ENCODE measurements around the gene BSPRY.
A peak's percentile ranks its signal among the peaks of the same experiment; 100 is the strongest.
"Not testable (repeated sequence)": the region's sequence is repeated elsewhere in the genome, so short reads cannot be mapped to it uniquely, and the experiment has no call there.

Gene BSPRY

DNA sequence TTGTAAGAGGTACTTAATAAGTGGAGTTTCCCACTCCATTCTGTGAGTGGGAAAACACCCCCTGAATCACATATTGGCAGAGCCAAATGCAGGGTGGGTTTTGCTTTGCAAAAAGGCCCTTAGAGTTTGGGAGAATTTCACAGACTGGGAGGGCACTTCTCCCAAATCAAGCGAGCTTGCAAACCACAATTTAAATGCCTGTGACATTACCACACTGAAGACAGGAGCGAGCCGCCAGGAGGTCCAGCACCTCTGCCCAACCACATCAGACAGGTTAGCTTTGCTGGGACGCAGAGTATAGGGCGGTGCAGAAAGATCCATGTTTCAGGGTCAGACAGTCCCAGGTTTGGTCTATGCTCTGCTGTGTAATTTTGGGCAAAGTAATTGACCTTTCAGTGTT lies 49.5 kb downstream of the BSPRY start:
- DNase-seq, result no peak

DNA sequence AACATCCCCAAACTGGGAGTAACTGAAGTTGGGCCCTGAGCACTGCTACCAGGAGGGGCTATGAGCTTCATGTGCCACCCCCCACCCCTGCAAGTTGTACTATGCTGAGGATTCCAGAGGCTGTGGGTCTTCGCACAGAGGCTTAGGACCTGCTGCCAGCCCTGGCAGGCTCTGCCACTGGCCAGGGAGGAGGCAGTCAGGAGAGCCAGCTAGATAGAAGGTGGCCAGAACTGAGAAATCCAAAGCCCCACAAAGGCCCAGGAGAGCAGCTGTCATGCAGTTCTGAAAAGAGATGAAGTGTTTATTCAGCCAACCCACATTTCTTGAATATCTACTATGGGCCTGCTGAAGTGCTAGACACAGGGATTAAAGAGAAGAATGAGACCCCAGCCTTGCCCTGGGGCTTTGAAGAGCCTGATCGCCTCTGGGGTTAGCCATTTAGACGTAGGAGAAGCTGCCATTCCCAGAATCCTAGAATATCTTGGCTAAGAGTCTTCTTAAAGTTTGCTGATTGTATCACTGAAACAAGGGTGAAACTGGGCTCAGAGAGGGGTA lies 50.4 kb downstream of the BSPRY start:
- no peak for DNase-seq

DNA sequence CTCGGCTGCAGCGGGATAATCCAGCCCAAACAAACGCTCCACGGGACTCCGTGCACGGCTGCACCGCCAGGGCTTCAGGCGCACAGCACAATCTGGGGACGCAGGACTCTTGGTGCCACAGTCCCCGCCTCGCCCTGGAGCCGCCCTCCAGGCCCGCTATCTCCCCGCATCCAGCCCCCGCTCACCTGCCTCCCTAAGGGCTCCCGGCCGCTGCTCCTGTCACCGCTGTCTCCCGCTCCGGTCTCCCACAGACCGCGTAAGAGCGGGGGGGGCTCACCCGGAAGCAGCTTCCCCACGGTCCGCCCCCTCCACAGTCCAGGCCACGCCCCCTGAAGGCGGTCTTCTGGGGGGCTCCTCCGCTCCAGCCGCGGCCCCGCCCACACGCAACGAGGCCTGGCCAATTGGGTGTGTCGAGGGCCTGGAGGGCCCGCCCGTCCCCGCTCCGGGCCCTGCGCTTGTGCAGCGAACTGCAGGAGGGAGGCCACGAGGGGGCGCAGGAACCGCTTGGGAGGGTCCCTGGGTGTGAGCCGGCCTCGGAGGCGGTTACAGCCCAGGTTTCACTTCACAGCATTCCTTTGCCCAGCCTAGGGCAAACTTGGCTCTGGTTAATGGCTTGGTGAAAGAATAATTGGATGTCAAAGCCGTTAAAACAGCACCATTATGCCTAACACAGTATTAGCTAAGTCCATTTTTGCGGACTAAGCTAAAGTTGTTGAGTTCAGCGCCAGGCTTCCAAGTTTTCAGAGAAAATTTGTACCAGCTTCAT lies 51.9 kb downstream of the BSPRY start, which contains the start of gene ALAD:
ALAD (minus strand) TSS at position 258 of the 766 bp plus-strand sequence. CDS start 7,725 bp downstream, outside the sequence.
- DNase-seq, result peak; percentile 98

DNA sequence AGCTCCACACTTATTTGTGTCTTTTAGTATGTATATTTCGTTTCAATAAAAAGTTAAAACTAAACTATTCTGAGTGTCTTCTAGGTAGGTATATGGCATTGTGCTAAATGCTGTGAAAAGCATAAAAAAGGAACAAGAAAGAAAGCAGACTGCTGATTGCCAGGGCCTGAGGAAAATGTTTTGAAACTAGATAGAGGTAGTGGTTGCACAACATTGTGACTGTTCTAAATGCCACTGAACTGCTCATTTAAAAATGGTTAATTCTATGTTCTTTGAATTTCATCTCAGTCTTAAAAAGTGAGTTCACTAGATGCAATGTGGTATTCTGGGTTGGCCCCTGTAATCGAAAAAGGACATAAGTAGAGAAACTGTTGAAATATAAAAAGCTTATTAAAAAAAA lies 54.3 kb downstream of the BSPRY start:
- no peak for DNase-seq

DNA sequence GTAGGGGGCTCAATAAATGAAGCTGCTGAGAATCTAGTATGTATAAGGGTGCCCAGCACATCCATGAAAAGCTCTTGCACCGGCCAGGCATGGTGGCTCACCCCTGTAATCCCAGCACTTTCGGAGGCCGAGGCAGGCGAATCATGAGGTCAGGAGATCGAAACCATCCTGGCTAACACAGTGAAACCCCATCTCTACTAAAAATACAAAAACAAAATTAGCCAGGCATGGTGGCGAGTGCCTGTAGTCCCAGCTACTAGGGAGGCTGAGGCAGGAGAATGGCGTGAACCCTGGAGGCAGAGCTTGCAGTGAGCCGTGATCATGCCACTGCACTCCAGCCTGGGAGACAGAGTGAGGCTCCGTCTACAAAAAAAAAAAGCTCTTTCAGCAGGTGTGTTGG lies 57.0 kb downstream of the BSPRY start:
- DNase-seq, result not testable (repeated sequence)

DNA sequence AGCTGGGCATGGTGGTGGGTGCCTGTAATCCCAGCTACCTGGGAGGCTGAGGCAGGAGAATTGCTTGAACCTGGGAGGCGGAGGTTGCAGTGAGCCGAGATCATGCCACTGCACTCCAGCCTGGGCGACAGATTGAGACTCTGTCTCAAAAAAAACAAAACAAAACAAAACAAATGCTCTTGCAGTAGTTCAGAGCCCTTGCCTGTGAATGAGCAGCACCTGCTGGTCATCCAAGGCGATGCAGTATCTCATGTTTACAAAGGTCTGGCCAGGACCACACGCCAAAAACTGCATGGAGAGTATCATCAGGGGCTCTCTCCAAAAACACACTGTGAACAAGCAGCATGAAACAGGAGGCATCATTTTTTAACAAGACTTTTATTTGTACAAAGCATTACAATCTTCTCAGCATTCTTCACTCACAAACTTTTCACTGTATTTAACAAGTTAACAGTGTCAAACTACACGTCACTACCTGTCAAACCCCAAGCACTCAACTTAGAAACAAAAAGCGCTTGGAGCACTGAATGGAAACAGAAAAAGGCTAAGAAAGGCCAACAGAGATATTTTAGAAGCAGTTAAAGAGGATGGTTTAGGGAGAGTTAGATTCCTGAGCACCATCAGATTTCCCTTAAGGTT lies 57.7 kb downstream of the BSPRY start:
- not testable (repeated sequence) for DNase-seq

DNA sequence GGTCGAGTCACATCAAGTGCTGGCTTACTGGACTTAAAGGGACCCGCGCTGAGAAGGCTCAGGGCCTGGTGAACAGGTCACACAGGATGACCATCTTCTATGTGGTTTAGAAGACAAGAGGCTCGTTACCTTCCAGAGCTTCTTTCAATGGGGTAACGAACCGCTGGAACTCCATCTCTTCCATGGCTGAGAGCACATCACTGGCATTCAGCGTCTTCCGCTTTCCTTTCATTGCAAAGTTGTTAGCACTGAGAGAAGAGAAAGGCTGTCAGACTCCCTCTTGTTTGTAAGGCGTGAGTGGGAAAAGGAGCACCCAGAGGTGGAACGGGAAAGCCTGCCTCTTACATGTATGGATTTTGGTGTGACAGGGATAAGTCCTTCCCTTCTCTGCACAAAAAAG lies 60.1 kb downstream of the BSPRY start:
- DNase-seq, result no peak

DNA sequence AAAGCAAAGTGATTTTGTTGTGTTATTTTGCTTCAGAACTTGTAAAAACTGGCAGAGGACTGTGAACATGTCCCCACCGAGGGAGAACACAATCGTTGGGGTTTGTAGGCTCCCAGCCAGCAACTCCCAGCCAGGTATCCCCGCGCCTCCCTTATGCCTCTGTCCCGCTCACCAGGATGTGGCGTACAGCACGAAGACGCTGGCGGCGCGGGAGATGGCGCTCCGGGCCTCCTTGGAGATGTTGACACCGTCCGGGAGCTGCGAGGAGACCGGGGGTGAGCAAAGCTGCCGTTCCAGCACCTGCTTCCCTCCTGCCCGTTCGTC lies 60.5 kb downstream of the BSPRY start:
- DNase-seq, result no peak

DNA sequence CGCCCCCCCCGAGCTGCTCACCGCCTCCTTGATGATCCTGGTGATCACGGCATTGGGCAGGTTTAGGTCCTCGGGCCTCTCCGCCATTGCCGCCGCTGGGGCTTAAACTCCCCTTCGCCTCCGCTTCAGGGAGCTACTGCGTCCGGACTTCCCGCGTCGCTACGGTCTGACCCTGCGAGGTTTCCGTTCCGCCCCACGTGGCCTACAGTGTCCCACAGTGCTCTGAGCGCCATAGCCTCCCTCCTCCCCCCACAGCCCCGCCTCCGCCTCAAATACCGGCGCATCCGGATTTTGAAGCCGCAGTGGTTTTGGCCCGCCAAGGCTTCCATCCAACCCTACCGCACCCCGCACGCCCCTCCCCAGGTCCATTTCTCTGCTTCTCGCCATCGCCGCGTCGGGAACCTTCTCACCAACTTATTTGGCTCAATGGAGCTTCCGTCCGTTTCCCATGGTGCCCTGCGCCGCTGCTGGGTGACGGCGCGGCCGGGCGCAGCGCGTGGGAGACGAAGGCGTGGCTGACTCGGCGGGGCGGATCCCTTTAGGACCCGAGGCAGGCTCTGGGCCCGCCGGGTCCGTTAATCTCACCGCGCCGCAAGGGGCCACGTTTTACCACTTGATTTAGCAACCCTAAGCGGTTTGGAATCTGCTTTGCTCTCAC lies 61.0 kb downstream of the BSPRY start, which contains the start of the genes C9orf43 and POLE3:
C9orf43 (plus strand) TSS at position 541 of the 658 bp plus-strand sequence. CDS start 2,747 bp downstream, outside the sequence.
POLE3 (minus strand) TSS at position 469 of the 658 bp plus-strand sequence; CDS start at position 87, 382 bp downstream.
- DNase-seq, result peak; percentile 93

DNA sequence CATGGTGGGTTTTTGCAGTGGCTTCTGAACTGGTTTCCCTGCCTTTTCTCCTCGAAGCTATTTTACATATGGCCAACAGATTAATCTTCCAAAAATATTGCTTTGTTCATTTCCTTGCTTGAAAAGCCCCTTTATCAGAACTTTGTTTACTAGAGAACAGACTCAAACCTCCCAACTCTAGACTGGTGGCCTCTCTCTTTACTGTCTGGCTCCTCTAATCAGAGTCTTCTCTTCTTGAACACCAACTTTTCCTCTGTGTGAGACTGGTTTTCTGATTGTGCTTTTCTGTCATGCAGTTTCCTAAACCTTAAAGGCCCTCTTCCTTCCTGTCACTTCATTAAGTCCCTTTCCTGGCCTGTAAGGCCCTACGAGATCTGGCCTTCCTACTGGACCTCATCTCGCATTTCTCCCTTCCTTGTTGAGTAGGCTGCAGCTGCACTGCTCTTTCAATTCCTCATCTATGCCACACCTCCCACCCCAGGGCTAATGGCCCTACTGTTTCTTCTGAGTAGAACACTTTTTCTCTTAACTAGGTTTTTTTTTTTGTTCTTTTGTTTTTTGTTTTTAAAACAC lies 66.9 kb downstream of the BSPRY start:
- DNase-seq, result no peak

DNA sequence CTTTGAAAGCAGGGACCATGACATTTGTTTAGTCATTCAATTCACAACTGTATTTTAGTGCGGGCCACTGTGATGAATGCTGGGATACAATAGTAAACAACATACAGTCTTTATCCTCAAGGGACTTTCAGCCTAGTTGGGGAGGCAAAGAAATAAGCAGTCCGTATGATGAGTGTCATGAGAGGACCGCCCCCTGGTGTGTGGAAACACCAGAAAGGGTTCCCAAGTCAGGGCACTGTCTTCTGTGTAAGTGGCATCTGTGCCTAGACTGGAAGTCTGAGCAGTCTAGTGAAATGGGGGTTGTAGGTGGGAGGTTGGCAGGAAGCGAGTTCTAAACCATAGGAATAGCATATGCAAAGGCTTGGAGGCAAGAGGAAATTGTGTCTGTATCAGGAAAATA lies 68.0 kb downstream of the BSPRY start:
- no peak for DNase-seq

Data from NCI-H1092 (cell line).